NCI-H446 treated with DMSO at 0.1 percent for 48 hours (cell line): ENCODE measurements around the gene UBL4B.
"Not testable (repeated sequence)": the region's sequence is repeated elsewhere in the genome, so short reads cannot be mapped to it uniquely, and the experiment has no call there.

Source experiments
- DNase-seq: peaks from one replicate; lab custom pipeline; 2025; lab: John Stamatoyannopoulos, UW

Gene UBL4B, protein sequence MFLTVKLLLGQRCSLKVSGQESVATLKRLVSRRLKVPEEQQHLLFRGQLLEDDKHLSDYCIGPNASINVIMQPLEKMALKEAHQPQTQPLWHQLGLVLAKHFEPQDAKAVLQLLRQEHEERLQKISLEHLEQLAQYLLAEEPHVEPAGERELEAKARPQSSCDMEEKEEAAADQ

DNA sequence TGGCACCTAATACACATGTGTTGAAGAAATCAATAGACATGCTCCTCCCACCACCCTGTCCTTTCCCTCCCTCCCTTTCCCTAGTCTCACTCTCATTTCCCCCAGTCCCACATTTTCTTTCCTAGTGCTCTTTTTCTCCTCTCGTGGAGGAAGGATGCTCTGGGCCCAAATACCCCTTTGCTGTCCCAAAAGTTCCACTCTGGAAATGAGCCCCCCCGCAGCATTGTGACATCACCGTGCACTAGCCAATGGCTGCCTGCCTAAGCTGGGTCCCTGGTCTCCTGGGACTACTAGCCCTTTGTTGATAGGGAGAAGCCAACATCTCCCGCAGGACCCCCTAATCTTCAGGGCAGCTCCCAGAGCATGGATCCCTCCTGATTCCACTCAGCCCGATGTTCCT is at the start of gene UBL4B:
UBL4B (plus strand) TSS at position 301 of the 400 bp plus-strand sequence; CDS start at position 393, 92 bp downstream.
- DNase-seq = no peak

DNA sequence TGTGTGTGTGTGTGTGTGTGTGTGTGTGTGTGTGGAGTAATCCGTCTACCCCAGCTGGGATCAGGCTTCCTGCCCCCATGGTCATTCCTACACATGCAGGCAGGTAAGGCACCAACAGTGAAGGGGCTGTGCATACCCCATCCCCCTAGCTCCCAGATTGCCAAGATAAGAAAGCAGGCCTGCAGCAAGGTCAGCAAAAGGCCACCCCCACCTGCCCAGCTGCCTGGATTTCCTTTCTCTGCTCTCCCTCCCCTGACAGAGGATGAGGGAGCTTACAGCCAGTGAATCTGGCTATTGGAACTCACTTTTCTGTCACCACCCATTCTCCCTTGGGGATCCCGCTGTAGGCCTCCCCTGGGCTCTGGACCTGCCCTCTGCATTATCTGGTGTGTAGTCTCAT is 49.6 kb upstream of the UBL4B start:
- no peak for DNase-seq

DNA sequence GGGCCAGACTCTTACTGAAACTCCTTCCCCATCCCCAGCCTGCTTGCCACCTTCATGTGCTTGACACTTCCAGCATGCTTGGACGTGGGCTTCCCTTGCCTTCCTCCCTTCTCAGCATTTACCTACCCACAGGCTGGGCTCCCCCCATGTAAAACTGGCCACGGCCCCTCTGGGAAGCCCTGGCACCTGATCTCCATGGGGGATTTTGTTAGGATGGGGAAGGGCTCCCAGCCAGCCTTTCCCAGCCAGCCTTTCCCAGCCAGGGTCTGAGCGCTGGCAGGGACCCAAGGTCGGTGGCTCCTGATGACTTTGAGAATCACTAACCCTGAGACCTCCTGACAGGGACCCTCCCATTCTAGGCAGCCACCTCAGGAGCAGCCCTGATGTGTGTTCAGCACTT is 48.5 kb upstream of the UBL4B start:
- no peak for DNase-seq

DNA sequence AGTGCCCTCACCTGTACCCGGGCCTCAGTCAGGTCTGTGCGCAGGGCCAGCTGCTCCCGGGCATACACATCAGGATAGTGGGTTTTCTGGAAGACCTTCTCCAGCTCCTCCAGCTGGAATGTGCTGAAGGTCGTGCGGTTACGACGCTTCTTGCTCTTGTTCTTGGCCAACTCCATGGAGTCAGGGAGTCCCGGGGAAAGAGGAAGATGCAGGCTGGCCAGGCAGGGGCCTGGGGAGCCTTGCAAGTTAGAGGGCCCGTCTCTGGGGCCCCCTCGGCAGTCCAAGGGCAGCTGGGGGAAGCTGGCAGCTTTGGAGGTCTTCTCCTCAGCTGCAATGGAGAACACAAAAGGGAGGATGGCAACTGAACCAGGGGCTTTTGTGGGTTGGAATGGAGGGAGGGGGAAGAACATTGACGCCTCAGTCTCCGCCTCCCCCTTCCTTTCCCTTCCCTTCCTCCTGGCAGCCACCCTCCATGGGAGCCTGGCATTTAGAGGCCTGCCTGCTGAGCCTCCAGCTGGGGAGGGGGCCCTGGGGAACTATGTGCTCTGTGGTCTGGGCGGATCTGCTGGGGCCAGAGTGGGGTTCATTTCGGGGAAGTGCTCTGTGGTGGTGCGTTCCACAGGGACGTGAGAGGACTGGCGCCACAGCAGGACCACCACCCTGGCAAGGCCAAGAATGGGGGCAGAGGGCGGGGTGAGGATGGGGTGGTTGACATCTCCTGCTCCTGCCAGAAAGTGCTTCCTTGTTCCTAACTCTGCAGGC is 47.5 kb upstream of the UBL4B start:
- DNase-seq = no peak

DNA sequence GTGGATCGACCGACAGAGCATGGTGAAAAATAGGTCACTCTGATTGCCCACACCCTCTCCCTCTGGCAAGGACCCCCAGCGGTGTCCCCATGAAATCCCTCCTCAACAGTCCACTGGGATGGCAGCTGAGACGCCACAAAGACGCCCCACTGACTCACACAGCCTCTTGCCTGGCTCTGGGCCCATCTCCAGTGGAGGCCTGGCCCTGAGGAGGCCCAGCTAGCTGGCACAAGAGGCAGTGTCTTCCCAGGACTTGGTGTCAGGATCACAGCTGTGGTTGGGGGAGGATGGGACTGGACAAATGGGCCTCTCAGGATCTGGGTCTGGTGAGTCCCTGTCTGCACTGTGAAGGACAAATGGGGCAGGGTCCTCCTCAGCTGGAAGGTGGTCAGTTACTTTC is 46.4 kb upstream of the UBL4B start:
- peak; percentile 49 for DNase-seq

DNA sequence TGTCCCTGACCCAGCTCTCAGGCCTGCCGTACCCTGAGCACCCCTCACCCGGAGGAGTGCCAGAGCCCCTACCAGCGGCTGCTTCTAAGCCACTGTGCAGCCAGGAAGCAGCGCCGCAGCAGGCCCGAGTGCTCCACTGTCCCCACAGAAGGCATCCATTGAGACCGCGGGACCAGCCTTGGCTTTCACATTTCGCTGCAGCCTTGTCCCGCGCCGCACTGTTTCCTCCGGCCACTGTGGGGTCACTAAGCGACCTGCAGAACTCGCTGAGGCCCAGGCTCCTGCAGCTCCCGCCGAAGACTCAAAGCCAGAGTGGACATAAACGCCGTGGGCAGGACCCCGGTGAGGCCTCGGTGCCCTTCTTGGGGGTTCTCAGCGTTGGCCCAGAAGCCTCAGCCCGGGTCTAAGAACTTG is 44.8 kb upstream of the UBL4B start:
- DNase-seq = no peak

DNA sequence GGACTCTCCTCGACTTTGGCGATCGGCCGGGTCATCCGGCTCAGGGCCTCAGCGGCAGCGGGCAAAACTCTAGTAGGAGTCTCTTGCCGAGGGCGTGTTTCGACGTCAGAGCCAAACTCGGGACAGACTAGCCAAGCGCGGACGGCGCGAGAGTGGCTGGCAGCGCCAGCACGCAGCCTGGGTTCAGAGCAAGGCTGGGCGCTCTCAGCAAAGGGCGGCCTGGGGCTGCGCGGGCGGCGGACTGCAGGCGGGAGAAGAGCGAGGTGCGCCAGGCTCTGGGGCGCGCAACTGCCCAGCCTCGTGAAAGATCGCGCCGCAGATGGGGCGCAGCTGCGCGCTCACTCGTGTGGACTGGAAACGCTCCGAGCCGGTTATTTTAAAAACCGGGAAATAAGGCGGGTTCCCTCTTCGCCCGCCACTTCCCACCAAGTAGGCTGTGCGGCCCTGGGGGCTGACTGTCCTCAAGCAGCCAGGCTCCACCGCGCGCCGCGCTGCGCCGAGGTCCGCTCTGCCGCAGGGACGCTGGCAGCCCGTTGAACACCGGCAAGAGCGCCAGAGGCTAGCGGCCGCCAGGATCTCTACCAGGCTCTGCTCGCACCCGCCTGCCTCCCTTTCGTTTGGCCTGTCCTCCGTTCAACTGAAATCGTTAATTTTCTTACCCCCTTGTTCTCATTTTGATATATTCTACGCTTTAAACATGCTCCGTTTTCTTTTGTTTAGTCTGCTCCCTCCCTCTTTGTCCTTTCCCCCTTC is 44.2 kb upstream of the UBL4B start:
- no peak for DNase-seq

DNA sequence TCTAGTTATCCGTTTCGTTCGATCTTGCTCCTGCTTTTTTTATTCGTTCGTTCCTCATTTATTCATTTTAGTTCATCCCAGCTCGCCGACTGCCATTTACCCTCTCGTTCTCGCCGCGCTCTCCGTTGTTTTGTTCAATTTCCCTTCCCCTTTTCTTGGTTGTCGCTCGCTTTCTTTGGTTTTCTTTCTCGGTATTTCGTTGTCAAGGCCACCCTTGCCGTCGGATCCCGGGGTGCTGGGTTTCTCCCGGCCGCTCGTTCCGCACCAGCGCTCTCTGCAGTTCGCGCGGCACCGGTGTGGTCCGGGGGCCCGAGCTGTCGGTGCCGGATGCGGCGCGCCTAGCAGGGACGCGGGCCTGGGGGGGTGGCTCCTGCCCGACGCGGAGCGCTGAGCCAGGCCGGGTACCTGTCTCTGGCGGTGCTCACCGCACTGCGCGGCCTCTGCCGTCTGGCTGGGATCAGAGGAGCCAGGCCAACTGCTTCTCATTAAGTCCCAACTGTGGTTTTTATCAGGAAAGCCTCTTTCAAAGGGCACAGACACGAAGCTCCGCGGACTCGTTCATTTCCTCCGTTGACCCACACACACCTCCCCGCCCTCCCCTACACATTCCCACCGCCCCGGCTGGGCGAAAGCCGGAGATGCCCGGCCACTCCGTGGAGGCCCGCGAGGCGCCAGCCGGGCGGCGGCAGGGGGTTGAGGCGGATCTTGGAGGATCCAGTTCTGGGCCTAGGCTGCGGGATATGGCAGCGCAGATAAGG is 43.4 kb upstream of the UBL4B start:
- DNase-seq = no peak

DNA sequence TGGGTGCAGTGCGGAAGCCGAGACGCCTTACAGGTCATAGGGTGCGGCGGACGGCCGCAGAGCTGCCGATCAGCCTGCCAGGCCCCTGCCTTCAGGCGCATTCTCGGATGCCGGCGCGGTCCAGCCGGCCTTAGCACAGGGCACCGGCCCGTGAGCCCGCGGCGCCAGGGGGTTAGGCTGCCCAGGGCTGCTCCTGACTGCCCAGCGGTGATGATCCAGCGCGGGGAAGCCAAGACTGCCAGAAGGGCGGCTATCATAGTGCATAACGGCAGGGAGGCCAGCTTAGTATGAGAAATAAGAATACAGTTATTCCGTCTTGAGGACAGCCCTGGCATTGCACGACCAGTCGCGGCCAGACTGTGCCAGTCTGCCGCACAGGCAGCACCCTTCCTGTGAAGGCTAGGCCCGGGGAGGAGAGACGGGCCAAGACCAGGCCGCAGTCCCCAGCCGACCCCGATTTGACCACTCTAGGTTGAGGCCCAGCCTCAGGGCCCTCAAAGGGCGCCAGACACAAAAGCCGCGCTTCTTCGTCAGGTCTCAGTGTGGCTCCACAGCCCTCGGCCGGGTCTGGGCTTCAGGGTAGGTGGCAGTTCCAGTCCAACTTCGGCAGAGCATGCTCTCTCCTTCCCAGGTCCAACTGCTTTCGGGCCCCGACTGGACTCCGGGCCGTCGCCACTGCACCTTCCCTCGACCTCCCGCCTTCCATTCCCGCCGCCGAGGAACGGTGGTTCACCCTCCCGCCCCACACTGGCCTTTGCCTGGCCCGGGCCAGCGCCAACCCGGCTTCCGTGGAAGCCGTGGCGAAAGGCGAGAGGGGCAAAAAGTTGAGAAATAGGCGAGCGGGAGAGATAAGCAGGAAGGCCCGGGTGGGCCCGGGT is 42.6 kb upstream of the UBL4B start:
- DNase-seq = no peak

DNA sequence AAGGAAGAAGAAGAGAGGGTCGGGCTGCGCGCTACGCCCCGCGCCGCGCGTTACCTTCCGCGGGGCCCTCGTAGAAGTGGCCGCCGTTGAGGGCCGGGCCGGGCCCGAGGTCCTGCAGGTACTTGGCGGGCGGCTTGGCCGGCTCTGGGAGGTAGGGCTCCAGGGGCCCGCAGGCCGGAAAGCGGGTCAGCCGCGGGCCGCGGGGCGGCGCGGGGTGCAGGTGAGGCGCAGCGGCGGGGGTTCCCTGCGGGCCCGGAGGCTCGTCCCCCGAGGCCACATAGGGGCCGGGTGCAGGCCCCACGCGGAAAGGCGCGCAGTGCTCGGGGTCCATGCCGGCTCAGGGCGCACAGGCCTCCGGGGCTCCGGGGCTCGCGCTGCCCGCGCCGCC is 42.0 kb upstream of the UBL4B start:
- no peak for DNase-seq

DNA sequence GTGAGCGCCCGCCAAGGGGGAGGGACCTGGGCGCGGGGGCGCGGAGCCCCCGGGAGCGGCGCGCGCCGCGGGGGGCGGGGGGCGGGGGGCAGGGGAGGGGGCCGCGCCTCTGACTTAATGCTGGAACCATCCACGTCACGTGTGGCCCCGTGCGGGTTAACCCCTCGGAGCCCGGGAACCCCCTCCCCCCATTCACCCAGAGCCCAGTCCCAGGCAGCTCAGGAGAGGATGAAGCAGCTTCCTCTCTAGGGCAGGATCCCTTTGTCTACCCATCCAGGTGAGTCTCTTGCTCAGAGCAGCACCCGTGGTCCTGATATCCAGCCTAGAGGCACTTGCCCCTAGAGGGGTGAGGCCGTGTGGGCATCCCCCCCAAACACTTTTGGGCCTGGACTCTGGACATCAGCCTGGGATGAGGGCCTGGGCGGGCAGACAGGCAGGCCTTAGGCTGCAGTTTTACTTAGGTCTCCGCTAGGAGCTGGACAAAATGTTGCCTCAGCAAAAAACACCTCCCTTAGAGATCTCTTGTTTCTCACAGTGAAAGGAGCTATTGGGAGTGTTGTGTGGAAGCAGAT is 41.5 kb upstream of the UBL4B start, which contains the start of gene ALX3:
ALX3 (minus strand) TSS at position 2 of the 572 bp plus-strand sequence. CDS start 60 bp downstream, outside the sequence.
- DNase-seq = no peak

DNA sequence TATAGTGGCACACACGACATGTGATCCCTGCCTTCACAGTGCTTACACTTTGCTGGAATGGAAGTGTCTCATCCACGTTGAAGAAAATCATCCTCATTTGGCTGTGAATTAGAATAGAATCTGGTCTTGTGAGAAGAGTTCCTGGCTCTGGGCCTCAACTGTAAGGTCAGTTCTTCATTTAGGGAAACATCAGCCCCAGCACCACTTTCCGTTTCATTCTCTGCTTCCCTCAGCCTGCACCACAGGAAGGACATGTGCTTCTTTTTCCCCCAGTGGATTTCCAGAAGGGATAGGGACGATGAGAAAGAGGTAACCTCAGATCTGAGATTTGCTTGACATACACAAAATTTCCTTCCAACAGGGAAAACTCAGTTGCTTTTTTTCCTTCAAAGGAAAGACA is 38.1 kb upstream of the UBL4B start:
- no peak for DNase-seq

DNA sequence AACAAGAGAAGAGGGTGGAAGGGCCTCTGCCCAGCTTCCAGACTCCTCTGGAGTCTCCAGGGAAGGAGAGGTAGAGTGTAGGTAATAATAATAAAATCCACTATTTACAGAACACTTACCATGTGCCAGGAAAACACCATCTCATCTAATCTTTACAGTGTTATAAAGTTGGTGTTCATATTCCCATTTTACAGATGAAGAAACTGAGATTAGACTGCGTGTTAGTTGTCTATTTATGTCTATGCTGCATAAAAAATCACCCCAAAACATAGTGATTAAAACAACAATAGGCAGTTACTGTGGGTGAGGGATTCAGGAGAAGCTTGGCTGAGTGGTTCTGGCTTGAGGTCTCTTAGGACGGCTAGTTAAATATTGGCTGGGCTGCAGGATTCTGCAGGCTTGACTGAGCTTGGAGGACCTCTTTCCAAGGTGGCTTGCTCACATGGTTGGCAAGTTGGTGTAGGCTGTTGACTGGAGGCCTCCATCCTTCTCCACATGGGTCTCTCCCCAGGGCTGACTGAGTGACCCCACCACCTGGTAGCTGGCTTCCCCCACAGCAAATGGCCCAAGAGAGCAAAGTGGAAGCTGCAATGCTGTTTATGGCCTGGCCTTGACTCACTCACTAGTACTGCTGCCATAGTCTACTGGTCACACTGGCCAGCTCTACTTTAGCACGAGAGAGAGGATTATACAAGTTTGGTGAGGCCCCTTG is 35.3 kb upstream of the UBL4B start:
- DNase-seq = no peak

DNA sequence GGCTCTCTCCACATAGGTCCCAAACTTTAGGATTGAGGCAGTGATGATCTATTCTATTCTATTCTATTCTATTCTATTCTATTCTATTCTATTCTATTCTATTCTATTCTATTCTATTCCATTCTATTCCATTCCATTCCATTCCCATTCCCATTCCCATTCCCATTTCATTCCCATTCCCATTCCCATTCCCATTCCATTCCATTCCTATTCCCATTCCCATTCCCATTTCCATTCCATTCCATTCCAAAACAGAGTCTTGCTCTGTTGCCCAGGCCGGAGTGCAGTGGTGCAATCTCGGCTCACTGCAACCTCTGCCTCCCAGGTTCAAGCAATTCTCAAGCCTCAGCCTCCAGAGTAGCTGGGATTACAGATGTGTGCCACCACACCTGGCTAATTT is 32.2 kb upstream of the UBL4B start:
- not testable (repeated sequence) for DNase-seq

DNA sequence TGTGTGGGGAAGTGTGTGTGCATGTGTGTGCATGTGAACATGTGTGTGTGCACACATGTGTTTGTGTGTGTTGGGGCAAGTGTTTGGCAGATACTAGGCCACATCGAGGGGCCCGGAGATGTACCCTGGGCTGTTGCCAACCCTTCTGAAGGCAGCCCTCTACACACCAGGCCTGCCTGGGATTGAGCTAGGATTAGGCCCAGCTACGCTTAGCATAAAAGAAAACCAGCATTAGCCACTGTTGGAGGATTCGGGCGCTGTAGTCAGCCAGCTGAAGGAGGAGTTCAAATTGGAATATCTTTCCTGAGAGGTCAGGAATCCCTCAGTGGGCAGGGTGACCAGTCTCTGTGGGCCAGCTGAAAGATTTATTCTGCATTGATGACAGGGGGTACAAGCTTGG is 31.2 kb upstream of the UBL4B start:
- DNase-seq = no peak

DNA sequence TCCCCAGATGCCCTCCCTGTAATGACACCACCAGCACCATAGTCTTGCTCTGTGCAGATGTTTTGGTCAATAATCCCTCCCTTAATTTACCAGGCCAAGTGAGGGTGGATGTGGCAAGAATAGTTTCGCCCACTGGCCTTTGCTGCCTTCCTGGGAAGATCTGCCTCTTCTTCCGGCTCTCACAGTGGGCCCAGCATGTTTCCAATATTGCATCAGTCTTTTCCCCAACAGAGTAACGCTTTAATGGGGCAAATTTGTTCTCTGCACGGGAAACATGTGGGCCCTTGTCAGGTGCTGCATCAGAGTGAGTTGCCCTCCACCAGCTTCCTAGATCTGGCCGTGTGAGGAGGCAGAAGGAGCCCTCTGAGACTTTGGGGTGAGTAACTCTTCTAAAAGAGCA is 29.8 kb upstream of the UBL4B start:
- DNase-seq = no peak

DNA sequence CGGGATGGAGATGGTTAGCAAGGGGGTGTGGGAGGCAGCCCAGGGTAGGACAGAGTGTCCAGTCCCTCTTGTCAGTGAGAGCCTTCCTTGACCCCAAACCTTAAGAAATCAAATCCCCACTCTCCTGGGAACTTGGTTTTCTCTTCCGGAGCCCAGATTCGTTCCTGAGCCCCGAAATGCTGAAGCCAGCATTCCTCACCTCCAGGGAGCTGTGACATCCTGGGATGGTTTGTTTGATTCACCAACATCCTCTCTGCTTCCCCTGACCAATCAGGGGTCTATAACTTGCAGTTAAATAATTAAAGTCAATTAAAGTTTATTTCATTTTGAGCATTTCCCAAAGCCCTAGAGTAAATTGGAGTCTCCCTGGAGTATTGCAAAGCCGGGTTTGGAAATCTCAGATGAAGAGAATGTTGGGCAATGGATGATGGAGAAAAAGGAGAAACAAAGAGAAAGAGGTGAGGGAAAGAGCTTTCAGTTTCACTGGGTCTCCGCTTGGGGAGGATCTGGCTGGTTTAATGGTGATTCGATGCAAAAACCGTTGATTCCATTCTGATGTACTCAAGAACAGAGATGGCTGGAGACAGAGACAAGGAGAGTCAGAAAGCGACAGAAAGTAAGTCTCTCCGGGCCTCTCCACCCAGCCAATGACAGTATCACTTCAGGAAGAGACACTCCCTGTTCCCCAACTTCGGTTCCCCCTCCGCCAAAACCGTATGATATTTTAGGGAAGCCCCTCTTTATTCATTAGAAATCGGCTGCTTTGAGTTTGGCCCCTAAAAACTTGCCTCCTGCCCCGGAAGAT is 29.0 kb upstream of the UBL4B start:
- no peak for DNase-seq

DNA sequence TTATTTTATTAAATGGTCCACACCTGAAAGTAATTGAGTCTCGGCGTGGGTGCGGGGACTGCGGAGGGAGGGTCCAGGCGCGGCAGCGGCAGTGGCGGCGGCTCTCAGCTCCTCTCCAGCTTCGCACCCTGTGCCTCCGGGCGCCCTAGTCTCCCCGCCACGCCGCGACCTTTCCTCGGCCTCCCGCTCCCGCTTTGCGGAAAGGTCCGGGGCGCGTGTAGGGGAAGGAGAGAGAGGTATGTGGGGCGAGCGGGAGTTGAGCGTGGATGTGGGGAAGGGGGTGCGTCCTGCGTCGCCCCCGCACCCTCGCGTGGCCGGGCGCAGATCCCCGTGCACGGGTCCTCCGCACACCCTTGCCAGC is 28.4 kb upstream of the UBL4B start:
- DNase-seq = no peak

DNA sequence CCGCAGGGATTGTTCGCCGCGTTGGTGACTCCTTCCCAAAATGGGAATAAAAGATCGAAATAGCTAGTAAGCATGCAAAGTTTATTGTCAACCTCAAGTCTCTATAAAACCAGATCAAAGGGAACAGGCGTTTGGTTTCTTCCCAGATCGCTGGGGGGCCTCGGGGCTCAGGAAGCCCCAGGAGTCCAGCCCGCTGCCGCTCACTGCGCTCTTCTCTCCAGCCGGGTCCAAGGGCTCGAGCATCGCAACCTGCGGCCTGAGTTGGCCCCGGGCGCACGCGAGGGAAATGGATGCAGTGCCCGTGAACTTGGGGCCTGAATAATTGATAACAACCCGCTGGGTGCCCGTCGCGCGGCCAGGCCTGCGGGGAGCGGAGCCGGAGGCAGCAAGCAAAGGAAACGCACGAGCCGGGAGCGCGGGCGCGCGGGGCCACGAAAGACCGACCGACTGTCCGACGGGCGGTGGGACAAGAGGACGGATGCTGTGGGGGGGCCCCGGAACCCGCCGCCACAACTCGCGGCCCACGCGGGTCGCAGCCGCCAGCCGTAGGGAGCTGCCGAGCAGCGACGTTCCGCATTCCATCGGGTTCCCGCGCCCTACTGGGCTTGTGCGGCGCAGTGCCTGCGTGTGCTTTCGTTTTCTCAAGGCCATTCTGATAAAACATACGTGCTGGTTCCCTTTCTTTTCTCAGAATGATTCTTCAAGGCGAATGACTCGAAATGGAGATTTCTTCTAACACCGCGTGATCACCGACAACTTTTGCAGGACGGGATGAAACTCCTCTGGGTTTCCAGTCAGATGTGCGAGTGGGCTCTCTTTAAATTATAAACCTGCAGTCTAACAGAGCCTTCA is 27.8 kb upstream of the UBL4B start:
- DNase-seq = no peak
